GM13976 (cell line): Measurements from ENCODE around the gene ZNF391.
"Not testable (repeated sequence)": the region's sequence is repeated elsewhere in the genome, so short reads cannot be mapped to it uniquely, and the experiment has no call there.

Experiments
- DNase-seq: peaks from one replicate; pipeline ENCODE4 v3.0.0; 2012; ENCODE audit warnings: low spot score
- in situ Hi-C: fragments of 300-500 bp; cut with MboI; formaldehyde crosslinking; loops from one replicate; pipeline ENCODE4 v1.12.0; 2022; ENCODE audit warnings: low sequenced_read_pairs, mixed read lengths, inconsistent platforms; ENCODE audit not compliant: unreplicated experiment
- TF ChIP-seq, protein P1 (sequence below): IDR thresholded peaks from 2 replicates; pipeline ENCODE4 v1.5.1; 2012; ENCODE audit warnings: borderline replicate concordance, mild to moderate bottlenecking; ENCODE audit not compliant: insufficient read depth; ENCODE audit errors: extremely low read depth, missing control alignments, control extremely low read depth

The ZNF391 gene

GRCh38 chr6:27415898-27416297, 27.3 kb downstream of the ZNF391 start:
- TF ChIP-seq, protein P1, sequence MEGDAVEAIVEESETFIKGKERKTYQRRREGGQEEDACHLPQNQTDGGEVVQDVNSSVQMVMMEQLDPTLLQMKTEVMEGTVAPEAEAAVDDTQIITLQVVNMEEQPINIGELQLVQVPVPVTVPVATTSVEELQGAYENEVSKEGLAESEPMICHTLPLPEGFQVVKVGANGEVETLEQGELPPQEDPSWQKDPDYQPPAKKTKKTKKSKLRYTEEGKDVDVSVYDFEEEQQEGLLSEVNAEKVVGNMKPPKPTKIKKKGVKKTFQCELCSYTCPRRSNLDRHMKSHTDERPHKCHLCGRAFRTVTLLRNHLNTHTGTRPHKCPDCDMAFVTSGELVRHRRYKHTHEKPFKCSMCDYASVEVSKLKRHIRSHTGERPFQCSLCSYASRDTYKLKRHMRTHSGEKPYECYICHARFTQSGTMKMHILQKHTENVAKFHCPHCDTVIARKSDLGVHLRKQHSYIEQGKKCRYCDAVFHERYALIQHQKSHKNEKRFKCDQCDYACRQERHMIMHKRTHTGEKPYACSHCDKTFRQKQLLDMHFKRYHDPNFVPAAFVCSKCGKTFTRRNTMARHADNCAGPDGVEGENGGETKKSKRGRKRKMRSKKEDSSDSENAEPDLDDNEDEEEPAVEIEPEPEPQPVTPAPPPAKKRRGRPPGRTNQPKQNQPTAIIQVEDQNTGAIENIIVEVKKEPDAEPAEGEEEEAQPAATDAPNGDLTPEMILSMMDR = no peak
- DNase-seq = no peak
- in situ Hi-C loops = no loop called here

GRCh38 chr6:27419363-27419762, 30.8 kb downstream of the ZNF391 start:
- TF ChIP-seq, protein P1 = no peak
- no peak for DNase-seq
- in situ Hi-C loops = no loop called here

DNA sequence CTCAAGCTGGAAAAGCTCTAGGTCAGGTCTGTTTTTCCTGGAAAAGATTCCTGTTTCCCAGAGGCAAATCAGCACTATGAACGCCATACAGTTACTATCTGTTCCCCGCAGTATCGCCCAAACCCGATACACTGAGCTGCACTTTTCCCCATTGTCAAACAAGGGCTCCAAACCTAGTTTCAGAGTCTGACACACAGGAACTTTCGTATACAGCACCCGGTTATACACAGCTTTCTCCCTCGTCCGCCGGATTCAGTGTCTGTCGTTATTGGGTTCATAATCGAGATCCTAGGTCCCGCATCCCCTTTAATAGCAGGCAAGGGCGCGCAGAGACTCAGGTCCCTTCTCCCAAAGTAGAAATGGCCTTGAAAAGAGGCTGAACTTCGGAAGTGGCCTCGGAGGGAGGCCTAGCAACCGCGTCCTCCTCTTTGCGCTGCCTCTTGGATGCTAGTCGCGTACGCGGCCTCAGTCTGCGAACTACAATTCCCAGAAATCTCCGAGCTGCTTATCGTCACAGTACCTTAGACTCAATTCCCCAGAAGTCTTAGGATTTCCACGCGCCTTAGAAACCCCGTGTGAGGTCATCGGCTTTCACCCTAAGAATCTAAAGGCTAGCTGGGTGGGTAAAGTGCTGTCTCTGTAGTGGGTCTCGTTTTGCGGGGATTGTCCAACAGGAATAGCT, 34.2 kb downstream of the ZNF391 start:
- TF ChIP-seq, protein P1 = no peak
- no peak for DNase-seq
- in situ Hi-C loops = no loop called here

- DNase-seq, in situ Hi-C loops: not testable (repeated sequence)
Measured at GRCh38 chr6:27424851-27425250, 36.3 kb downstream of the ZNF391 start.

- in situ Hi-C loops = no loop called here
Measured at GRCh38 chr6:27426045-27426620, 37.6 kb downstream of the ZNF391 start.

GRCh38 chr6:27428502-27428901, 39.9 kb downstream of the ZNF391 start:
- in situ Hi-C loops = no loop called here
- DNase-seq = no peak
- TF ChIP-seq, protein P1 = no peak

More at GRCh38 chr6:27426045-27426620, 37.6 kb downstream of the ZNF391 start:
- DNase-seq = no peak
- TF ChIP-seq, protein P1 = no peak

DNA sequence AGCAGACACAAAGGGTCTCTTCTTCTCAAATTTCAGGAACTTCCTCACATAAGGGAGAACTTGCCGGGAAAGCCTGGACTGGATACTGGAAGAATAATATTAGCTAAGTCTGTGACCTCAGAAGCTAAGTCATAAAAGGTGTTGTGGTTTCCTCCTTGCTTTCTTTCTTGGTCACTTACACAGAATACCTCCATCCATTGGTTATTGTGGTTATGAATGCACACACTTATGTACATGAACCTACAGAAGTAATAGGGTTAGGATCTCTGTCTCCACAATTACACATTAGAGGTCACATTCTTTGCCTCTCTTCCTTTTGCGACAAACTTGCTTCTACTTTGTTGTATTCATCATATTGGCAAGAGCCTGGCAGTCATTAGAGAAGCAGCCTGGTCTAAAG, 40.4 kb downstream of the ZNF391 start:
- no peak for DNase-seq
- in situ Hi-C loops = no loop called here
- TF ChIP-seq, protein P1 = no peak
